Measurements from ENCODE around the gene NFKBIE. TPM values are rescaled to one million over a fixed set of nuclear protein-coding genes. Genes with fewer than 3 reads are reported as not detected.
A peak's percentile ranks its signal among the peaks of the same experiment; 100 is the strongest.

Gene NFKBIE
- total and polyA plus RNA-seq, 9 of the 15 experiments (the other 6 are each of a cell fraction or from before 2014, with no cell fraction given), result 2.1 to 16.4 (median 11.7) TPM

DNA sequence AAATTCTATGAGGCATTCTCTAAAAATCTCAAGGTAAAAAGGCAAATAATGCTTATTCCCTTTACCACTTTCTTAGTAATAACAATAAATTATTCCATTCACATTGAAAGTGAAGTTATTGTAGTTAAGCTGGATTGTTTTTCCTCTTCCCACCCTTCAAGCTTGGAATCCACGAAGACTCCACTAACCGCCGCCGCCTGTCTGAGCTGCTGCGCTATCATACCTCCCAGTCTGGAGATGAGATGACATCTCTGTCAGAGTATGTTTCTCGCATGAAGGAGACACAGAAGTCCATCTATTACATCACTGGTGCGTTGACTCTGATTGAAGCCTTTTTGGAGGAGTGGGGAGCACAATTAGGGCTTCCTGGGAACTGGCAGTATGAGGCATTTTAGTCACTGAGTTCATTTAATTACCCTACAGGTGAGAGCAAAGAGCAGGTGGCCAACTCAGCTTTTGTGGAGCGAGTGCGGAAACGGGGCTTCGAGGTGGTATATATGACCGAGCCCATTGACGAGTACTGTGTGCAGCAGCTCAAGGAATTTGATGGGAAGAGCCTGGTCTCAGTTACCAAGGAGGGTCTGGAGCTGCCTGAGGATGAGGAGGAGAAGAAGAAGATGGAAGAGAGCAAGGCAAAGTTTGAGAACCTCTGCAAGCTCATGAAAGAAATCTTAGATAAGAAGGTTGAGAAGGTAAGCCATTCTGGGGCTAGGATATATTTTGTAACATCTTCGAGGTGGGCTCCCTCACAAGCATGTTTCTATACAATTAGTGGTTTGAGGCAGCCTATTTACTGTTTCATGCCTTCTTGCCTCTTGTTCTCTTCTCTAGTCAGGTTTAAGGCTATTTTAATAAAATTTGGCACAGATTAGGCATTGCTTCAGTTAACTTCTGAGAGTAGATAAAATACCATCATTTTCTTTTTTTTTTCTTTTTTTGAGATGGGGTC lies 13.5 kb downstream of the NFKBIE start (continued):
- TF ChIP-seq, protein P1, sequence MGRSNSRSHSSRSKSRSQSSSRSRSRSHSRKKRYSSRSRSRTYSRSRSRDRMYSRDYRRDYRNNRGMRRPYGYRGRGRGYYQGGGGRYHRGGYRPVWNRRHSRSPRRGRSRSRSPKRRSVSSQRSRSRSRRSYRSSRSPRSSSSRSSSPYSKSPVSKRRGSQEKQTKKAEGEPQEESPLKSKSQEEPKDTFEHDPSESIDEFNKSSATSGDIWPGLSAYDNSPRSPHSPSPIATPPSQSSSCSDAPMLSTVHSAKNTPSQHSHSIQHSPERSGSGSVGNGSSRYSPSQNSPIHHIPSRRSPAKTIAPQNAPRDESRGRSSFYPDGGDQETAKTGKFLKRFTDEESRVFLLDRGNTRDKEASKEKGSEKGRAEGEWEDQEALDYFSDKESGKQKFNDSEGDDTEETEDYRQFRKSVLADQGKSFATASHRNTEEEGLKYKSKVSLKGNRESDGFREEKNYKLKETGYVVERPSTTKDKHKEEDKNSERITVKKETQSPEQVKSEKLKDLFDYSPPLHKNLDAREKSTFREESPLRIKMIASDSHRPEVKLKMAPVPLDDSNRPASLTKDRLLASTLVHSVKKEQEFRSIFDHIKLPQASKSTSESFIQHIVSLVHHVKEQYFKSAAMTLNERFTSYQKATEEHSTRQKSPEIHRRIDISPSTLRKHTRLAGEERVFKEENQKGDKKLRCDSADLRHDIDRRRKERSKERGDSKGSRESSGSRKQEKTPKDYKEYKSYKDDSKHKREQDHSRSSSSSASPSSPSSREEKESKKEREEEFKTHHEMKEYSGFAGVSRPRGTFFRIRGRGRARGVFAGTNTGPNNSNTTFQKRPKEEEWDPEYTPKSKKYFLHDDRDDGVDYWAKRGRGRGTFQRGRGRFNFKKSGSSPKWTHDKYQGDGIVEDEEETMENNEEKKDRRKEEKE (IDR thresholded peaks at IDR 0.05; ENCODE audit: borderline replicate concordance in 1 of 2, control insufficient read depth in 1 of 2, low read depth in 2 of 2, low read length in 1 of 2), result peak in 1 of 2 experiments; percentile 5; a peak in 1 of 4 replicates
- TF ChIP-seq SIN3A (IDR thresholded peaks at IDR 0.05; ENCODE audit: borderline replicate concordance in 2 of 2, control insufficient read depth in 1 of 2, low read depth in 2 of 2, low read length in 2 of 2), result no peak
- TF ChIP-seq, protein P2, sequence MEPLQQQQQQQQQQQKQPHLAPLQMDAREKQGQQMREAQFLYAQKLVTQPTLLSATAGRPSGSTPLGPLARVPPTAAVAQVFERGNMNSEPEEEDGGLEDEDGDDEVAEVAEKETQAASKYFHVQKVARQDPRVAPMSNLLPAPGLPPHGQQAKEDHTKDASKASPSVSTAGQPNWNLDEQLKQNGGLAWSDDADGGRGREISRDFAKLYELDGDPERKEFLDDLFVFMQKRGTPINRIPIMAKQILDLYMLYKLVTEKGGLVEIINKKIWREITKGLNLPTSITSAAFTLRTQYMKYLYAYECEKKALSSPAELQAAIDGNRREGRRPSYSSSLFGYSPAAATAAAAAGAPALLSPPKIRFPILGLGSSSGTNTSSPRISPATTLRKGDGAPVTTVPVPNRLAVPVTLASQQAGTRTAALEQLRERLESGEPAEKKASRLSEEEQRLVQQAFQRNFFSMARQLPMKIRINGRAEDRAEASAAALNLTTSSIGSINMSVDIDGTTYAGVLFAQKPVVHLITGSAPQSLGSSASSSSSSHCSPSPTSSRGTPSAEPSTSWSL (CRISPR knock-in tag; IDR thresholded peaks at IDR 0.05; ENCODE audit: borderline replicate concordance), result no peak
- no peak for TF ChIP-seq KAT7 (CRISPR knock-in tag; IDR thresholded peaks at IDR 0.05; ENCODE audit: borderline replicate concordance)
- TF ChIP-seq GABPB1 (CRISPR knock-in tag; IDR thresholded peaks at IDR 0.05), result no peak
- TF ChIP-seq, protein P3, sequence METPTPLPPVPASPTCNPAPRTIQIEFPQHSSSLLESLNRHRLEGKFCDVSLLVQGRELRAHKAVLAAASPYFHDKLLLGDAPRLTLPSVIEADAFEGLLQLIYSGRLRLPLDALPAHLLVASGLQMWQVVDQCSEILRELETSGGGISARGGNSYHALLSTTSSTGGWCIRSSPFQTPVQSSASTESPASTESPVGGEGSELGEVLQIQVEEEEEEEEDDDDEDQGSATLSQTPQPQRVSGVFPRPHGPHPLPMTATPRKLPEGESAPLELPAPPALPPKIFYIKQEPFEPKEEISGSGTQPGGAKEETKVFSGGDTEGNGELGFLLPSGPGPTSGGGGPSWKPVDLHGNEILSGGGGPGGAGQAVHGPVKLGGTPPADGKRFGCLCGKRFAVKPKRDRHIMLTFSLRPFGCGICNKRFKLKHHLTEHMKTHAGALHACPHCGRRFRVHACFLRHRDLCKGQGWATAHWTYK (CRISPR knock-in tag; IDR thresholded peaks at IDR 0.05), result no peak
- TF ChIP-seq ZNF696 (CRISPR knock-in tag; conservative IDR thresholded peaks at IDR 0.05), result no peak
- TF ChIP-seq, protein P4, sequence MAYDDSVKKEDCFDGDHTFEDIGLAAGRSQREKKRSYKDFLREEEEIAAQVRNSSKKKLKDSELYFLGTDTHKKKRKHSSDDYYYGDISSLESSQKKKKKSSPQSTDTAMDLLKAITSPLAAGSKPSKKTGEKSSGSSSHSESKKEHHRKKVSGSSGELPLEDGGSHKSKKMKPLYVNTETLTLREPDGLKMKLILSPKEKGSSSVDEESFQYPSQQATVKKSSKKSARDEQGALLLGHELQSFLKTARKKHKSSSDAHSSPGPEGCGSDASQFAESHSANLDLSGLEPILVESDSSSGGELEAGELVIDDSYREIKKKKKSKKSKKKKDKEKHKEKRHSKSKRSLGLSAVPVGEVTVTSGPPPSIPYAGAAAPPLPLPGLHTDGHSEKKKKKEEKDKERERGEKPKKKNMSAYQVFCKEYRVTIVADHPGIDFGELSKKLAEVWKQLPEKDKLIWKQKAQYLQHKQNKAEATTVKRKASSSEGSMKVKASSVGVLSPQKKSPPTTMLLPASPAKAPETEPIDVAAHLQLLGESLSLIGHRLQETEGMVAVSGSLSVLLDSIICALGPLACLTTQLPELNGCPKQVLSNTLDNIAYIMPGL (CRISPR knock-in tag; IDR thresholded peaks at IDR 0.05), result peak; percentile 28; the same call in 1 of the 2 replicates
- no peak for TF ChIP-seq SRSF7 (optimal IDR thresholded peaks at IDR 0.05; ENCODE audit: low read depth, low read length)
- TF ChIP-seq GTF2A2 (tag; IDR thresholded peaks at IDR 0.05), result no peak
- no peak for TF ChIP-seq LCOR (CRISPR knock-in tag; IDR thresholded peaks at IDR 0.05)
- TF ChIP-seq, protein P5, sequence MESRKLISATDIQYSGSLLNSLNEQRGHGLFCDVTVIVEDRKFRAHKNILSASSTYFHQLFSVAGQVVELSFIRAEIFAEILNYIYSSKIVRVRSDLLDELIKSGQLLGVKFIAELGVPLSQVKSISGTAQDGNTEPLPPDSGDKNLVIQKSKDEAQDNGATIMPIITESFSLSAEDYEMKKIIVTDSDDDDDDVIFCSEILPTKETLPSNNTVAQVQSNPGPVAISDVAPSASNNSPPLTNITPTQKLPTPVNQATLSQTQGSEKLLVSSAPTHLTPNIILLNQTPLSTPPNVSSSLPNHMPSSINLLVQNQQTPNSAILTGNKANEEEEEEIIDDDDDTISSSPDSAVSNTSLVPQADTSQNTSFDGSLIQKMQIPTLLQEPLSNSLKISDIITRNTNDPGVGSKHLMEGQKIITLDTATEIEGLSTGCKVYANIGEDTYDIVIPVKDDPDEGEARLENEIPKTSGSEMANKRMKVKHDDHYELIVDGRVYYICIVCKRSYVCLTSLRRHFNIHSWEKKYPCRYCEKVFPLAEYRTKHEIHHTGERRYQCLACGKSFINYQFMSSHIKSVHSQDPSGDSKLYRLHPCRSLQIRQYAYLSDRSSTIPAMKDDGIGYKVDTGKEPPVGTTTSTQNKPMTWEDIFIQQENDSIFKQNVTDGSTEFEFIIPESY (CRISPR knock-in tag; IDR thresholded peaks at IDR 0.05), result 0 out of 2 replicates have a peak, but pooled peaks have one; percentile 29
- no peak for TF ChIP-seq RBM14 (IDR thresholded peaks at IDR 0.05; ENCODE audit: borderline replicate concordance, insufficient read depth, low read depth, low read length)
